Measurements from ENCODE around the gene KRT1.

DNA sequence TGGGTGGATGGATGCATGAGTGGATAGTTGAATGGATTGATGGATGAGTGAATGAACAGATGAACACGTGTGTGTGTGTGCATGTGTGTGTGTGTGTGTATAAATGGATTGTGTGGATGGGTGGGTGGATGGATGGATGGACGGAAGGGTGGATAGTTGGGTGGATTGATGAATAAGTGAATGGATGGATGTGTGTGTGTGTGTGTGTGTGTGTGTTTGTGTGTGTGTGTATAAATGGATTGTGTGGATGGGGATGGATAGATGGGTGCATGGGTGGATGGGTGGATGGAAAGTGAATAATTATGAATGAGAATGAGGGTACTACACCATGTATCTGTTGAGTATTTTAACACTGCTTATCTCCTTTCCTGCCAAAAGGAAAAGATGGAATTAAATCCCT, 22.1 kb upstream of the KRT1 start:
- no peak for TF ChIP-seq POLR2AphosphoS5 (IDR thresholded peaks at IDR 0.05; ENCODE audit: low read depth, low read length)
- no peak for TF ChIP-seq TAF1 (IDR thresholded peaks at IDR 0.05; ENCODE audit: borderline replicate concordance, insufficient read depth, low read length)
